T follicular helper cell (primary cell): ENCODE measurements around the gene RETSAT.
A peak's percentile ranks its signal among the peaks of the same experiment; 100 is the strongest.
"Not testable (repeated sequence)": the region's sequence is repeated elsewhere in the genome, so short reads cannot be mapped to it uniquely, and the experiment has no call there.

ENCODE experiments used
- DNase-seq: peaks from one replicate; pipeline ENCODE4 v3.0.0-alpha.2; 2020; ENCODE audit warnings: low read depth
- total RNA-seq, 2 experiments: gene quantifications; one replicate each; lab custom pipeline; 2026; lab: John Stamatoyannopoulos, UW

The RETSAT gene
- total RNA-seq, result 31.4 to 50.2 reads per million in 2 experiments

- DNase-seq, result peak; percentile 97
Observed at GRCh38 chr2:85354286-85355072, at the start of gene RETSAT, which contains the start of gene ELMOD3. RETSAT (minus strand) TSS chr2:85354528; CDS start chr2:85354507, 21 bp downstream. ELMOD3 (plus strand) TSS chr2:85354769; CDS start chr2:85357199, 2,430 bp downstream.

GRCh38 chr2:85401844-85402243 lies 47.5 kb upstream of the RETSAT start:
- DNase-seq, result no peak

GRCh38 chr2:85401464-85401805 lies 47.1 kb upstream of the RETSAT start:
- DNase-seq, result no peak

- DNase-seq, result no peak
Observed at GRCh38 chr2:85400541-85401463, 46.5 kb upstream of the RETSAT start.

GRCh38 chr2:85400023-85400422 lies 45.7 kb upstream of the RETSAT start:
- no peak for DNase-seq

GRCh38 chr2:85399183-85399455 lies 44.8 kb upstream of the RETSAT start:
- no peak for DNase-seq

- no peak for DNase-seq
Observed at GRCh38 chr2:85398426-85399182, 44.3 kb upstream of the RETSAT start.

- no peak for DNase-seq
Observed at GRCh38 chr2:85397925-85398331, 43.6 kb upstream of the RETSAT start.

- no peak for DNase-seq
Observed at GRCh38 chr2:85396531-85397470, 42.5 kb upstream of the RETSAT start.

GRCh38 chr2:85395912-85396475 lies 41.7 kb upstream of the RETSAT start:
- no peak for DNase-seq

GRCh38 chr2:85394976-85395375 lies 40.6 kb upstream of the RETSAT start:
- no peak for DNase-seq

- no peak for DNase-seq
Observed at GRCh38 chr2:85394261-85394681, 39.9 kb upstream of the RETSAT start.

- no peak for DNase-seq
Observed at GRCh38 chr2:85393836-85394235, 39.5 kb upstream of the RETSAT start.

GRCh38 chr2:85390941-85391669 lies 36.8 kb upstream of the RETSAT start:
- DNase-seq, result peak; percentile 48

- DNase-seq, result no peak
Observed at GRCh38 chr2:85388878-85389538, 34.7 kb upstream of the RETSAT start.

- no peak for DNase-seq
Observed at GRCh38 chr2:85387754-85388153, 33.4 kb upstream of the RETSAT start.

- DNase-seq, result no peak
Observed at GRCh38 chr2:85385746-85386145, 31.4 kb upstream of the RETSAT start.

- no peak for DNase-seq
Observed at GRCh38 chr2:85383850-85384249, 29.5 kb upstream of the RETSAT start.

GRCh38 chr2:85383151-85383550 lies 28.8 kb upstream of the RETSAT start:
- not testable (repeated sequence) for DNase-seq
